PC-3 (cell line): ENCODE results near the gene RAB3IP.

Experiments used
- EZH2 ChIP-seq: fragments of 300-600 bp; sonication (generic); IDR thresholded peaks from one replicate; pipeline ENCODE4 v1.6.1; 2017; ENCODE audit warnings: antibody characterized with exemption, mild to moderate bottlenecking, low read length; ENCODE audit not compliant: unreplicated experiment
- EZH2phosphoT487 ChIP-seq: fragments of 300-600 bp; sonication (generic); IDR thresholded peaks from 2 replicates; pipeline ENCODE4 v1.6.1; 2018; ENCODE audit warnings: mild to moderate bottlenecking, antibody characterized with exemption, low read length, borderline replicate concordance
- TF ChIP-seq, protein P1 (sequence below): fragments of 300-600 bp; sonication (generic); conservative IDR thresholded peaks from 2 replicates; pipeline ENCODE4 v1.5.1; 2017; ENCODE audit warnings: antibody characterized with exemption, low read depth, mild to moderate bottlenecking, low read length

GRCh38 chr12:69719336-69720316 is 19.0 kb upstream of the RAB3IP start:
- TF ChIP-seq EZH2phosphoT487 (no peak), EZH2 (no peak)
- TF ChIP-seq, protein P1, sequence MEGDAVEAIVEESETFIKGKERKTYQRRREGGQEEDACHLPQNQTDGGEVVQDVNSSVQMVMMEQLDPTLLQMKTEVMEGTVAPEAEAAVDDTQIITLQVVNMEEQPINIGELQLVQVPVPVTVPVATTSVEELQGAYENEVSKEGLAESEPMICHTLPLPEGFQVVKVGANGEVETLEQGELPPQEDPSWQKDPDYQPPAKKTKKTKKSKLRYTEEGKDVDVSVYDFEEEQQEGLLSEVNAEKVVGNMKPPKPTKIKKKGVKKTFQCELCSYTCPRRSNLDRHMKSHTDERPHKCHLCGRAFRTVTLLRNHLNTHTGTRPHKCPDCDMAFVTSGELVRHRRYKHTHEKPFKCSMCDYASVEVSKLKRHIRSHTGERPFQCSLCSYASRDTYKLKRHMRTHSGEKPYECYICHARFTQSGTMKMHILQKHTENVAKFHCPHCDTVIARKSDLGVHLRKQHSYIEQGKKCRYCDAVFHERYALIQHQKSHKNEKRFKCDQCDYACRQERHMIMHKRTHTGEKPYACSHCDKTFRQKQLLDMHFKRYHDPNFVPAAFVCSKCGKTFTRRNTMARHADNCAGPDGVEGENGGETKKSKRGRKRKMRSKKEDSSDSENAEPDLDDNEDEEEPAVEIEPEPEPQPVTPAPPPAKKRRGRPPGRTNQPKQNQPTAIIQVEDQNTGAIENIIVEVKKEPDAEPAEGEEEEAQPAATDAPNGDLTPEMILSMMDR: no peak
